GM18951 (cell line): ENCODE results near the gene KCNMA1.
"Not testable (repeated sequence)": the region's sequence is repeated elsewhere in the genome, so short reads cannot be mapped to it uniquely, and the experiment has no call there.

ENCODE experiments used
- POLR2A ChIP-seq: IDR thresholded peaks from 4 replicates; pipeline ENCODE4 v1.6.1; 2011; ENCODE audit warnings: mild to moderate bottlenecking; ENCODE audit not compliant: insufficient read length, insufficient read depth; ENCODE audit errors: extremely low read depth
- in situ Hi-C: fragments of 300-500 bp; cut with MboI; formaldehyde crosslinking; loops from one replicate; pipeline ENCODE4 v1.12.0; 2022; ENCODE audit warnings: low sequenced_read_pairs, mixed read lengths, inconsistent platforms; ENCODE audit not compliant: unreplicated experiment

KCNMA1 gene

GRCh38 chr10:77341055-77341454 is 296.6 kb downstream of the KCNMA1 start:
- in situ Hi-C loops: no loop called here
- no peak for TF ChIP-seq POLR2A

GRCh38 chr10:77339872-77340271 is 297.7 kb downstream of the KCNMA1 start:
- in situ Hi-C loops: not testable (repeated sequence)

- in situ Hi-C loops: no loop called here
- TF ChIP-seq POLR2A: no peak
Observed at GRCh38 chr10:77339166-77339565, 298.4 kb downstream of the KCNMA1 start.

- in situ Hi-C loops: no loop called here
- TF ChIP-seq POLR2A: no peak
Observed at GRCh38 chr10:77338143-77338542, 299.5 kb downstream of the KCNMA1 start.

GRCh38 chr10:77334501-77334900 is 303.1 kb downstream of the KCNMA1 start:
- no peak for TF ChIP-seq POLR2A
- in situ Hi-C loops: no loop called here

- in situ Hi-C loops: no loop called here
- no peak for TF ChIP-seq POLR2A
Observed at GRCh38 chr10:77333610-77334340, 303.8 kb downstream of the KCNMA1 start.

- in situ Hi-C loops: no loop called here
- TF ChIP-seq POLR2A: no peak
Observed at GRCh38 chr10:77332256-77332655, 305.4 kb downstream of the KCNMA1 start.

GRCh38 chr10:77328272-77328816 is 309.3 kb downstream of the KCNMA1 start:
- in situ Hi-C loops: no loop called here

GRCh38 chr10:77325233-77325537 is 312.4 kb downstream of the KCNMA1 start:
- no peak for TF ChIP-seq POLR2A
- in situ Hi-C loops: no loop called here

More at GRCh38 chr10:77328272-77328816, 309.3 kb downstream of the KCNMA1 start:
- no peak for TF ChIP-seq POLR2A

- in situ Hi-C loops: no loop called here
- TF ChIP-seq POLR2A: no peak
Observed at GRCh38 chr10:77321838-77322237, 315.8 kb downstream of the KCNMA1 start.

GRCh38 chr10:77320971-77321471 is 316.6 kb downstream of the KCNMA1 start:
- in situ Hi-C loops: no loop called here
- no peak for TF ChIP-seq POLR2A

- TF ChIP-seq POLR2A: no peak
- in situ Hi-C loops: no loop called here
Observed at GRCh38 chr10:77319557-77319956, 318.1 kb downstream of the KCNMA1 start.

- TF ChIP-seq POLR2A: no peak
- in situ Hi-C loops: no loop called here
Observed at GRCh38 chr10:77318739-77319138, 318.9 kb downstream of the KCNMA1 start.

- TF ChIP-seq POLR2A: no peak
- in situ Hi-C loops: no loop called here
Observed at GRCh38 chr10:77317221-77317620, 320.4 kb downstream of the KCNMA1 start.
